GM10248 (cell line): Measurements from ENCODE around the gene CCHCR1.

Source experiments
- CTCF ChIA-PET: fragments of 300-600 bp; sonication (Branson Sonifier 250); formaldehyde crosslinking; extraction: SDS; loops from one replicate; lab custom pipeline; 2021; ENCODE audit warnings: antibody characterized with exemption; lab: Yijun Ruan, JAX
- POLR2A ChIA-PET: fragments of 350-650 bp; sonication (Branson Sonifier 250); formaldehyde crosslinking; extraction: SDS; loops from one replicate; lab custom pipeline; 2020; ENCODE audit warnings: antibody characterized with exemption; lab: Yijun Ruan, JAX
- DNase-seq: peaks from one replicate; pipeline ENCODE4 v3.0.0; 2012; ENCODE audit errors: extremely low spot score
- CTCF ChIP-seq: IDR thresholded peaks from 2 replicates; pipeline ENCODE4 v1.5.1; 2012; ENCODE audit warnings: mild to moderate bottlenecking, low read depth; ENCODE audit errors: extremely low read depth, missing control alignments, control extremely low read depth

CCHCR1 gene

GRCh38 chr6:31111712-31112111, 45.9 kb downstream of the CCHCR1 start:
- ChIA-PET POLR2A (no interaction called here), CTCF (interaction anchor here (1.4 to 1.9 kb wide), 3 partner anchors 9 to 24 kb away, joined by 4 to 6 read pairs (median 4); no protein-coding TSS in a partner anchor)
- no peak for TF ChIP-seq CTCF
- DNase-seq, result no peak

GRCh38 chr6:31110825-31111582, 46.6 kb downstream of the CCHCR1 start:
- ChIA-PET POLR2A (no interaction called here), CTCF (interaction anchor here (0.7 to 1.9 kb wide), 6 partner anchors 13 to 32 kb away, joined by 3 to 6 read pairs (median 4); no protein-coding TSS in a partner anchor)
- no peak for DNase-seq
- TF ChIP-seq CTCF, result no peak

DNA sequence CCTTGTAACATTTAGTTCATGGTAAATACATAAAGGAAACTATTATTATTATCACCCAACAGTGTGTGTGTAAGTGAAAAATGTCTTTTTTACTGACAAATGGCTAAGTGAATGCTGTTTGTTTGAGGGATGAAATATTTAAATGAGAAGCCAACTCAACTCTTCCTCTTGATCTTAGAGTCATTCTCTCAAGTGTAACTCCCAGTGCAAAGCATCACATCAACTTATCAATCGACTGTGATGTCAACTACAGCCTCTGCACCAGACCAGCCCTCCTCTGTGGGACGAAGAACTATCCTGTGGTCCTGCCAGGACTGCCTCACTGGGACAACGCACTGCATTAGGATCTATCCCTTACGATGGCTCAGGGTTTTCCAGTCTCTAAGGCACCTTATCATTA, 50.5 kb downstream of the CCHCR1 start:
- no peak for DNase-seq
- ChIA-PET POLR2A (no interaction called here), CTCF (interaction anchor here (1.3 kb wide), 1 partner anchor 11 kb away, joined by 4 read pairs; no protein-coding TSS in a partner anchor)
- no peak for TF ChIP-seq CTCF

DNA sequence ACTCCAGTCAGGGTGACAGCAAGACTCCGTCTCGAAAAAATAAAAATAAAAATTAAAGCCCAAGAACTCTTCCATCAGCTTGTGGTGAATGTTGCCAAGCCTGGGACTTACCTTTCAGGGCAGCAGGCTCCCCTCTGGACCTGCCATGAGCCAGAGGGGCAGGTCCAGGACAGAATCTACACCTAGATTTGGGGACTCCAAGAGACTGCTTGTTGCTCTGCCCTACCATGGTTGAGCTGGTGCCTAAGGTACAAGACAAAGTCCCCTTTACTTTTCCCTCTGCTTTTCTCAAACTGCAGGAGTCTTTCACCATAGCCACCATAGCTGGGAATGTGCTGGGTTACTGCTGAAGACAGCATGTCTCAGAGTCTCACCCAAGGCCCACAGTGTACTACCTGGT, 54.5 kb downstream of the CCHCR1 start:
- TF ChIP-seq CTCF, result no peak
- no peak for DNase-seq
- ChIA-PET CTCF (interaction anchor here (1.1 to 2.8 kb wide), 10 partner anchors 9 to 34 kb away, joined by 3 to 20 read pairs (median 4); partner anchors contain the start of gene C6orf15), POLR2A (no interaction called here)

DNA sequence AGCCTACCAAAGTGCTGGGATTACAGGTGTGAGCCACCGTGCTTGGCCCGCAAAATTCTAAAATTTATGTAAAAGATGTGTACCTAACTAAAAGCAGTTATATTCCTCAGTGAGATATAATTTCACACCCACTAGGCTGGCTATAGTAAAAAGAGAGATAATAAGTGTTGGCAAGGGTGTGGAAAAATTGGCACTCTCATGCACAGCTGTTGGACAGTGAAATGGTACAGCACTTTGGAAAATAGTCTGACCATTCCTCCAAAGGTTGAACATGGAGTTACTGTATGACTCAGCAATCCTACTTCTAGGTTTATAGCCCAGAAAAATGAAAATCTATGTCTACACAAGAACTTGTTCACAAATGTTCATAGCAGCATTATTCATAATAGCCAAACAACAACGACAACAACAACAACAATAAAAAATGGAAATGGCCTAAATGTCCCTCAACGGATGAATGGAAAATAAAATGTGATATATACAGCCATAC, 59.1 kb downstream of the CCHCR1 start:
- ChIA-PET CTCF (interaction anchor here (1.0 kb wide), 1 partner anchor 11 kb away, joined by 3 read pairs; no protein-coding TSS in a partner anchor), POLR2A (no interaction called here)
- no peak for TF ChIP-seq CTCF
- DNase-seq, result no peak

- ChIA-PET CTCF (interaction anchor here (1.5 to 2.2 kb wide), 2 partner anchors 9 to 11 kb away, joined by 4 to 15 read pairs; no protein-coding TSS in a partner anchor), POLR2A (no interaction called here)
- TF ChIP-seq CTCF, result no peak
These were observed 60.9 kb downstream of the CCHCR1 start for GRCh38 chr6:31096656-31097055.

More at GRCh38 chr6:31096656-31097055, 60.9 kb downstream of the CCHCR1 start:
- no peak for DNase-seq
